NCI-H146 treated with DMSO at 0.1 percent for 48 hours (cell line): ENCODE data around the gene TBC1D28.
"Not testable (repeated sequence)": the region's sequence is repeated elsewhere in the genome, so short reads cannot be mapped to it uniquely, and the experiment has no call there.

Experiments
- DNase-seq: peaks from one replicate; lab custom pipeline; 2025; ENCODE audit not compliant: unreplicated experiment; lab: John Stamatoyannopoulos, UW

Gene TBC1D28

GRCh38 chr17:18644291-18644690 is at the start of gene TBC1D28:
Gene TBC1D28, minus strand, starts transcription at chr17:18644391. Its CDS starts 3,039 bp downstream, at chr17:18641352.
- not testable (repeated sequence) for DNase-seq

DNA sequence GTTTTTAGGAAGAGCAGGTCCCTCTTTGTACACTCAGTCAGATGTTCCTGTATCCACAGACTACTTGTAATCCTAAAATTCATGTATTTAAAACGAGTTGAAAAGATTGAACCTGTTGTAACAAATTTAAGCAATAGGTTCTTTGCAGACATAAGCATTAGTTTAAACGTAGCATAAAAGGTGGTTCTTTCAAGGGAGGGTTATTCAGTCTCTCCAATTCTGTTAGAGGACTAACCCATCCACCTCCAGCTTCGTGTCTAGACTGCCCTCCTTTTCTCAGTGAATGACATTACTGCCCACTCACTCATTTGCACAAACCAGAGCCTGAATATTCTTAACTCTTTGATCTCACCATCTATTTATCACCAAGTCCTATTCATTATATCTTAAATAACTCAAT is 38.5 kb upstream of the TBC1D28 start:
- DNase-seq: not testable (repeated sequence)

- DNase-seq: peak; percentile 86
These were observed 37.8 kb upstream of the TBC1D28 start, which contains the start of gene FOXO3B for GRCh38 chr17:18681767-18682571. Gene FOXO3B, minus strand, starts transcription at chr17:18682314. Its CDS starts 663 bp downstream, at chr17:18681651.

DNA sequence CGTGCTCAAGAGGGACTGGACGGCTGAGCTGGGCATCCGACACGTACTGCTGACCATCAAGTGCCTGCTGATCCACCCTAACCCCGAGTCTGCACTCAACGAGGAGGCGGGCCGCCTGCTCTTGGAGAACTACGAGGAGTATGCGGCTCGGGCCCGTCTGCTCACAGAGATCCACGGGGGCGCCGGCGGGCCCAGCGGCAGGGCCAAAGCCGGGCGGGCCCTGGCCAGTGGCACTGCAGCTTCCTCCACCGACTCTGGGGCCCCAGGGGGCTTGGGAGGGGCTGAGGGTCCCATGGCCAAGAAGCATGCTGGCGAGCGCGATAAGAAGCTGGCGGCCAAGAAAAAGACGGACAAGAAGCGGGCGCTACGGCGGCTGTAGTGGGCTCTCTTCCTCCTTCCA is 33.2 kb upstream of the TBC1D28 start:
- not testable (repeated sequence) for DNase-seq

- not testable (repeated sequence) for DNase-seq
These were observed 32.7 kb upstream of the TBC1D28 start for GRCh38 chr17:18676928-18677327.

DNA sequence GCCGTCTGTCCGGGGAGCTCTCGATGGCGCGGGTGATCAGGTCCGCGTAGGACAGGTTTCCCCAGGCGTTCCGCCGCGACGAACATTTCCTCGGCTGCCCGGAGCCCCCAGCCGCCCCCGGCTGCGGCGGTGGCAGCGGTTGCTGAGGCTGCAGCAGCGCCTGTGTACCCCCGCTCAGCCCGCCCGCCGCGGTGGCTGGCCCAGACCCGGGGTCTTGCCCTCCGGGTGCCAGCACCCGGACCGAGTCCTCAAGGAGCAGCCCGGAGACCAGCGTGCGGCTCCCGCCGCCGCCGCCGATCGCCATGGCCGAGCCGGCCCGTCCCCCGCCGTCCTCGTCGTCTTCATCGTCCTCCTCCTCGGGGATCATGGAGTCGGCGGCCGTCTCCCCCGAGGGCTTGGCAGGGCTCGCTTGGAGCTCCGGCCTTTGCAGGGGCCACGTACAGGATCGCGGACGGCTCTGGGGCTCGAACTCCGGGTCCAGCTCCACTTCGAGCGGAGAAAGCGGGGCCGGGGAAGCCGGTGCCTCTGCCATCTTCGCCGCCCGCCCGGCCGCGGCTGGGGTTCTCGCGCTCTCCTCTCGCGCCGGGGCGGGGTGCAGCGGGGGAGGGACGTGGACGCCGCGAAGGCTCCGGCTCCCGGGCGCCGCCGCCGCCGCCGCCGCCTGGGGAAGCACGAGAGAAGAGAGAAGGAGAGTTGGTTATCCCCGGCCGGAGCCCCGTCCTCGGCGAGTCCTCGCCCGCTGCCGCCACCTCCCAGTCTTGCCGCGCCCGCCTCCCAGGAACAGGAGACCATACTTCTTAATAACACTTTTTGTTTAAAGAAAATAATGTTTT is 28.4 kb upstream of the TBC1D28 start:
- DNase-seq: not testable (repeated sequence)

DNA sequence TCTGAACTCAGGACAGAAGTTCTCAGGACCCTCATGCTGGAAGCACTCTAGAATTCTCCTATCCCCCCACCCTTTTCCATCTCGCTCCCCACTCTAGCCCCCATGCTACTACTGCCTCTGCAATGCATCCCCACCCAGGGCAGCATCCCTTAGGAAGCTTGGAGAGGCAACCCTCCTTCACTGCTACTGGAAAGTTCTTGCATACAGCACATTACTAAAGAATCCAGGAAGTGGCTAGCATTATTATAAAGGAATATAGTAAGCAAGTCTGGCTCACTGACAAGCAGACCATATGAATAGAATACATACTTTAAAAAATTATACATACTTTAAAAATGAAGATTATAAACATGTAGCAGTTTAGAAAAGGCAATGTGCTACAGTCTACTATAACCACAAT is 24.4 kb upstream of the TBC1D28 start:
- DNase-seq: not testable (repeated sequence)

- DNase-seq: not testable (repeated sequence)
These were observed 23.3 kb upstream of the TBC1D28 start for GRCh38 chr17:18667535-18667934.

- DNase-seq: not testable (repeated sequence)
These were observed 22.1 kb upstream of the TBC1D28 start for GRCh38 chr17:18666326-18666725.

DNA sequence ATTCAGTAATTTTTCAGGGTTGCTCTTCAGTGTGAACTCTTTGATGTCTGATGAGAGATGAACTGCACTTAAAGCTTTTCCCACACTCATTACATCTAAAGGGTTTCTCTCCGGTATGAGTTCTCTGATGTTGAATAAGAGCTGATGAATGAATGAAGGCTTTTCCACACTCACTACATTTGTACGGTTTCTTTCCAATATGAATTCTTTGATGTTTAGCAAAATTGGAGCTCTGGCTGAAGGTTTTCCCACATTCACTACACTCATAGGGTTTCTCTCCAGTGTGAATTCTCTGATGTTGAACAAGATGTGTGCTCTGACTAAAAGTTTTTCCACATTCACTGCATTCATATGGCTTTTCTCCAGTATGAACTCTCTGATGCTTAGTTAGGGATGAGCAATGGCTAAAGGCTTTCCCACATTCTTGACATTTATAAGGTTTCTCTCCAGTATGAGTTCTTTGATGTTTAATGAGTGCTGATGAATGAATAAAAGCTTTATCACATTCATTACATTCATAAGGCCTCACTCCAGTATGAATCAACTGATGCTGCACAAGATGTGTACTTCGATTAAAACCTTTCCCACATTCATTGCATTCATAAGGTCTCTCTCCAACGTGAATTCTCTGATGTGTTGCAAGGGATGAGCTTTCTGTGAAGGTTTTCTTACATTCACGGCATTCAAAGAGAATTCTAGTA is 17.9 kb upstream of the TBC1D28 start:
- not testable (repeated sequence) for DNase-seq

GRCh38 chr17:18650094-18650493 is 5.9 kb upstream of the TBC1D28 start:
- DNase-seq: not testable (repeated sequence)

DNA sequence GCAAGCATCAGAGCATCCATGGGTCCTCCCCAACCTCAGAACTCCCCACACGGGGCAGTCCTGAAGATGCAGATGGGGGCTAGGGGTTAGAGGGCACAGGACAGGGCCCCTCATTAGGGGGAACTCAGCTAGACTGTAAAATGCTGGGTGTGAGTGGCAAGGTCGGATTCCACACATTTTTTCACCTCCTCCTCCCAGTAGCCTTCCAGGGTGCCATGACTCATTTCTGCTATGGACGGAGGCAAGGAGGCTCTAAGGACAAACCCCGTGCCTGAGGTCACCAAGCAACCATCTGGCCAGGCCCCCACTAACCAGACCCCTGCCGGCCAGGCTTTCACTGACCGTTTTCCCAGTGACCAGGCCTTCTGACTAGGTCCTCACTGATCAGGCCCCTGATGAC is 1.1 kb downstream of the TBC1D28 start:
- not testable (repeated sequence) for DNase-seq

GRCh38 chr17:18638357-18638756 is 5.8 kb downstream of the TBC1D28 start:
- not testable (repeated sequence) for DNase-seq

DNA sequence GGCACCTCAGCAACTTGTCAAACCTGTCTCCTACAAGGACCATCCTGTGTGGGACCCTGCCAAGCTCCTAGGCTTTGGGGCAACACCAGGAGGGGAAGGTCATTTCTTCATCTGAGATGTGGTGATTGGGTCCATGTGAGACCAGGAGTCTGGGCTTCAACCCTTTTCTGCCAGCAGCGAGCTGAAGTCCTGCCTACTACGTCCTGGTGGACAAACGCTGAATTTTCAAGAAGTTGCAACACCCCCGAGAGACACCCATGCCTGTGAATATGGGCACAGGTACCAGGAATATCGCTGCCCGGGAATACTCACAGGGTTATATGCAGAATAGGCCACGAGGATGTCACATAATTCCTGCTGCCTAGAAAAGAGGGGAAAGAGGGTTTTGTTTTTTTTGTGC is 8.0 kb downstream of the TBC1D28 start:
- DNase-seq: not testable (repeated sequence)

DNA sequence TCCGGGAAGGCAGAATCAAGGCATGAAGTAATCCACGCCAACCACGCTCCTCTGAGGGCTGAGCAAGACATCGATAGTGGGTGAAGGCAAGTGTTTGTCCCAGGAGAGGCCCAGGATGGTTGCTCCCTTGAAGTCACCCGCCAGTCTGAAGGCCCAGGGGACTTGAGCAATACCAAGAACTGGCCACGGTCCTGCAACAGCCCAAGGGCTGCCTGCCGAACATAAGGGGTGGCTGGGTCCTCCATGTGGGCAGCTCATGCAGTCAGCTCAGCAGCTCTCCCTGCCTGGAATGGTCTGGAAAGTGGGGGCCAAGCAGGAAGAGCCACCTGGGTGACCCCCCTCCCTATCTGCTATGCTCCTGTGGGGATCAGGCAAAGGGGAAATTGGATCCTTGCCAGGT is 8.4 kb downstream of the TBC1D28 start:
- not testable (repeated sequence) for DNase-seq

- not testable (repeated sequence) for DNase-seq
These were observed 9.5 kb downstream of the TBC1D28 start for GRCh38 chr17:18634550-18635263.

- no peak for DNase-seq
These were observed 17.9 kb downstream of the TBC1D28 start for GRCh38 chr17:18626152-18626870.

GRCh38 chr17:18625509-18626104 is 18.6 kb downstream of the TBC1D28 start:
- DNase-seq: peak; percentile 9

GRCh38 chr17:18624862-18625501 is 19.2 kb downstream of the TBC1D28 start:
- not testable (repeated sequence) for DNase-seq
